Limb (tissue), 2 donors: ENCODE results near the gene IMMP2L.

Experiments used
- DNase-seq, 2 donors: peaks; one replicate each; pipeline ENCODE4 v3.0.0-alpha.2; 2016; ENCODE audit errors: extremely low spot score in 2 of 2

IMMP2L gene

DNA sequence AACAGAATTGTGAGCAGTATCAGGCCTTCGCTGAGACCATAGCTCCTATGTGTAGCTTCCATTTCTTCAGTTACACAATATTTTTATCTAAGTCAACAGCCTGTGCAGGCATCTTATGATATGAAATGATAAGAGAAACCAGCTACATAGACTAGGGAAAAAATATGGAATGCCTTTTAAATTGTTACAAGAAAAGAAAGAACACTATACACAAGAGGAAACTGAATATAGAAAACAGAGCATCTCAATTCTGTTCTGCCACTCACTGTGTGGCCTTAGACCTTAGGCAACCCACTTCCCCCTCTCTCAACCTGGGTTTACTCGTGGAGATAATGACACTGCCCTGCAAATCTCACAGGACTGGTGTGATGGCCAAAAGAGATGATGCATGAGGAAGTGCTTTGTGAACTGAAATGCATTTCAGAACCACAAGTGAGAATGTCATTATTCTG lies 338.5 kb downstream of the IMMP2L start:
- DNase-seq: no peak

DNA sequence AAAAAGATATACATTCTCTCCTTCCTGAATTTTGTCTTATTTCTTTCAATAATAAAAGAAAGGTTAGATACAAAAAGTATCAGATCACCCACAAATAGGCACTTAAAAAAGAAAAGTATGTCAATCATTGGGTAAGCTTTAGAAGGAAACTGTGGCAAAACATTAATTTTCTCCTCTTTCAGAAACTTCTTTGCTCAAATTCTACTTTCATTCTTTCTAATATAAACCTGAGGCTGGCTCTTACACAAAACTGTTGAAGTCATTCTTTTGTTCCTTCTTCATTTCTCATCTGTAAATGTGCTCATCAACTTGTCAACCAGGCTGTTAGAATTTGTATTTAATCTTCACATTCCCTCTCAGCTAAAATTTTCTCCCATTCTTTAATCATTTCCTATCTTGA lies 346.7 kb downstream of the IMMP2L start:
- no peak for DNase-seq

DNA sequence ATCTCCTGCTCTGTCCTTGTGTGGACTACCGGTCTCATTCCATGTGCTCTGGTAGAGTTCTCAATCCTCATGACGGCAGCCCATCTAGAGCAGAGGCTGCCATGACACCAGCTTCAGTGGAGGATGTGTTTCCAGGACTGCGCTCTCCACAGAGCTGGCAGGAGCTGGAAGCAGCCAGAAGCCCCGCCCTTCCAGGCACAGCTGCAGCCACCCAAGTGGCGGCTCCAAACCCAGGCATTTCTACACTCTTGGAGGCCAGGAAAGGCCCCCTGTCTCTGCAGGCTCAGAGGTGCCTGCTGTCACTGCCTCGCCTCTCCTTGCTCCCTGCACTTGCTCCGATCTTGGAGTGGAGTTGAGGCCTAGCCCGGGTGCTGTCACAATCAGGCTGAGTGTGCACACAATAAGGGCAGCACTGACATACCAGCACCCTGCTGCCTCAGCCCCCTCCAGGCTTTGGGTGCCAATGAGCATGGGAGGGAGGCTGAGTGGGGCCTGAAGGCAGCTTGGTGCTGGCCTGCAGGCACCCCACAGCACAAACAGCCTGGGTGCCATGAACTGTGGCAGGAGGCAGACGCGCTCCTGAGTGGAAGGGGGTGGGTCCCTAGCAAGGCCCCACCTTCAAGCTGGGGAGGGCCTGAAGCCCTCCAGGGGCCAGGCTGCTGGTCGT lies 349.3 kb downstream of the IMMP2L start:
- DNase-seq: no peak

DNA sequence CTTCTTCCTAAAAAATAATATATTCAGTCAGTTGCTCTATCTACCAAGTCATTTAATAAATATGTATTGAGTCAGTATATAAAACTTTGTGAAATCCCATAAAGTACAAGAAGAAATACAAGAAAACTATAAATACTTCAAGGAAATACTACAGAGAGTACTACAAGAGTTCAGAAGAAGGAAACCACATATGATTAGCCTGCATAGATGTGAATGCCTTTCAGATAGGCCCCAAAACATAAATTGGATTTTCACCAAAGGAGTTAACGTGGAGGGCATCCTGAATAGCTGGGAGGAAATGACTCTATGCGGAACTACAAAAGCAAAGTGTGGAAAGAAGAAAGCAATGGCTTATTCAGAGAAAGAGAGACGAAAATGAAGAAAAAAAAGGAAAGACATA lies 351.3 kb downstream of the IMMP2L start:
- no peak for DNase-seq

DNA sequence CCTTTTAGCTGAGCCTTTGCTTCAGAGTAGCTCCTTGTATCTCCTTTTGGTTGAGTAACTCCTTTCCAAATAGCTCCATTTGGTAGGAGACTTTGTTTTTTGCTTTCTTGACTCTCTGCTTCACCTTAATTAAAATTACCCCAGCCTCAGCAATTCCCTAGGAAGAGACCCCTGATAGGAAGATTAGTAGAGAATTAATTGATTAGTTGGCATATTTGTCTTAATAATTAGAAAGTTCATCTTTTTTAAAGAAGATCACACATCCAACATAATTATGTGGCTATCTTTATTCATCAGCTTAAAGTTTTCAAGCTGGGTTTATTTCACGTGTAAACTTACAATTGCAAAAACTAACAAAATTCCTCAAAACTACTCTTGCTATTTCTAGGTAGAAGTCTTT lies 352.2 kb downstream of the IMMP2L start:
- DNase-seq: no peak

DNA sequence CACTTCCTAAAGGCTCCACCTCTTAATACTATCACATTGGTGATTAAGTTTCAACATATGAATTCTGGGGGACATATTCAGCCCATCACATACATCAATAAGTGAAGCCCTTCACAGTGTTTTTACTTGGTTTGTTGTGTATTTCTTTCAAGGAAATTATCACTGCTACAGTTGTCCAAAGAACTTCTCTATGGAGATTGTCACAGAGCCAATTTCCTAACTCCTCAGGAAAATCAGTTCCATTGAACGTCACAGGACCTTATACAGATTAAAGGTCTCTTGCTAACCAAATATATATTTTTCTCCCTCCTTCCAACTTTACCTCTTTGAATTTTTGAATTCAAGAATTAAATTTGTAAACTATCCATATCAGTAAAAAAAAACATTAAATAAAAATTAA lies 357.0 kb downstream of the IMMP2L start:
- DNase-seq: no peak

DNA sequence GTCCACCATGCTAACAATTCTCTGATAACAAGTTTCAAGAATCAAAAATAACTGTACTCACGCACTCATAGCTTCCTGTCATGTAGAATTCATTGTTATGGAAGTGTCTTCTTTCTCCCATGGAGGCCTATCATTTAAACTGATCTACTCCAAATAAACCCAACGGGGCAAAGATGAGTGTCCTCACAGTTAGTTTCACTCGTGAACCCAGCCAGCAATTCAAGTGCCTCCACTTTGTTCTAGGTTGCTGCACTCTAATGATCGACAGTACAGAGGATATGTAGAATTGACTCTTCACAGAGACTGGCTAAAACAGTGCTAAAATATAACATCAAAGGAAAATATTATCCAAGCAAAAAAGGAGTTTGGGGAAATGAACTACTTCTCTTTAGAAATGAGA lies 360.0 kb downstream of the IMMP2L start:
- DNase-seq: no peak

DNA sequence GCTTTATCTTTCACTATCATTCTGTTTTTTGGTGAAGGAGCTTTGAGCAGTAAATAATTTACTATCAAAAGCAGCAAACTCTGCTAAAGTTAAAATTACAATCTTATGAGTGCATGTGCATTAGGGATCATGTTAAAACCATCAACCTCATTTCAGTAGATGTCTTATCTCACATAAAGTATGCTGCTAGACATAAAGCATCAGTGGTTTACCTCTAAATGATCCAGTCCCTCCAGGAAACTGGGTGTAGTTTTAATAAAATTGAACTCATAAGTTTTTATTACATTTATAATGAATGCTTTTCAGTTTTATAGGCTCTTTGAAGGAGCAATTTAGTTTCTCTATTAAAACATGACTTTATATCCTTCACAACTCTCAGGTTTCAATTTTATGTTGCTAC lies 362.6 kb downstream of the IMMP2L start:
- DNase-seq: no peak

DNA sequence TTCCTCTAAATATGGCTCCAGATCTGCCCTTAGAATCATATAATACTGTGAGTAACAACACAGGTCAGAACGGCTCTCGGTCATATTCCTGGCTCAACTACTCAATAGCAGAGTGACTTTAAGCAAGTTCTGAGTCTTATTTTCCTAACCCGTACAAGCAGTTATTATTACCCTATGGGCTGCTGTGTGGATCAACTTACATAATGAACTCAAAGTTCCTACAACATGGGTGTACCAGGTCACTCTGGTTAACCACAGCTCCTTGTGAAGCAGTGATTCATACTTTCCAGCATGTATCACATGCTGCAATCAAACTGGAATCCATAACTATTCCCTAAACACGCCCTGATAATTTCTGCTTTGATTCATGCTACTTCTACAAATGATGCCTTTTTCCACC lies 364.0 kb downstream of the IMMP2L start:
- peak in 1 of 2 donors; percentile 3 for DNase-seq

DNA sequence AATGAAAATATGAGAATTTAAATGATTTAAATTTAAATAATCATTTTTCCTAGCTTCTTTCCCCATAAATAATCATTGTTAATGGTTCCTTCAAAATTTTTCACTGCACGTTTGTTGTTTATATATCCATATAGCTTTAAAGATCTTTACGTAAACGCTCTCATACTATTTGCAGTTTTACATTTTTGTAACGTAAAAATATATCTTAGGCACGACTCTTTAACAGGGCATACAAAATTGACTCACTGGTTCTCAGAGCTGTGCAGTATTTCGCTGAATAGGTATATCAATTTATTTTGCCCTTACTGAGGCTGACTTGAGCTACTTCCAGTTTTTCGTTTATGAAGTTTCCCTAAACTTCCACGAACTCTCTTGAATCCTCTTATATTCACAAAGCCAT lies 365.6 kb downstream of the IMMP2L start:
- no peak for DNase-seq

DNA sequence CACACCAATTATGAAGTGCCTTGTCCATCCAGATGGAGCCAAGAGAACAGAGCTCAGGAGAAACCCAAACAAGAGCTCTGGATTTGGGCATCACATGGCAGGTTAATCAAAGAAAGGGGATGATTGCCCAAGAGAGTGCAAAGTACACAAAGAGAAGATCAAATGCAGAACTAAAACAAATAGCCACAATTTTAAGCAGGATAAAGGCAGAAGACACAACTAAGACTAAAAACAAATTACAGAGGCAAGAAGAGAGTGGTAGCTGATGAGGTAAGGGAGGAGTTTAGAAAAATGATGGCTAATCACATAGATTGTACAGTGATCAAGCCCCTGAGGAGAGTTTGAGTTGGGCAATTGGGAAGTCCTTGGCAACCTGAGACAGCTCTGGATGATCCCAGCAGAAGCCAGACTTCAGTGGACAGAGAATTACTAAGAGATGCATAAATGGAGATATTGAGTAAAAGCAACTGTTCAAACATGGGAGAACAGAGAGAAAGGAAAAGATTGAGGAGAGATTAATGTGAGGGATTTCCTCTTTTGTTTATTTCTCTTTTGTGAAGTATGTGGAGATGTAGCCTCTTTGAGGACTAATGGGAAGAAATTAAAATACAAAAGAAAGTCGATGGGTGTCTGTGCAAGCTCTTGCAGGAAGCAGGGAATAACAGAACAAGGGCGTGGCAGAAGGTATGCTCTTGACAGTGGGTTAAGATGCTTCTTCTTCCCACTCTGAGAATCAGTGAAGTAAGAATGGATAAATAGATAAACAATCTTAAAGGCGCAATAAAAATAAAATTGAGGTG lies 369.5 kb downstream of the IMMP2L start:
- DNase-seq: no peak

GRCh38 chr7:111190804-111191203 lies 371.5 kb downstream of the IMMP2L start:
- DNase-seq: no peak

DNA sequence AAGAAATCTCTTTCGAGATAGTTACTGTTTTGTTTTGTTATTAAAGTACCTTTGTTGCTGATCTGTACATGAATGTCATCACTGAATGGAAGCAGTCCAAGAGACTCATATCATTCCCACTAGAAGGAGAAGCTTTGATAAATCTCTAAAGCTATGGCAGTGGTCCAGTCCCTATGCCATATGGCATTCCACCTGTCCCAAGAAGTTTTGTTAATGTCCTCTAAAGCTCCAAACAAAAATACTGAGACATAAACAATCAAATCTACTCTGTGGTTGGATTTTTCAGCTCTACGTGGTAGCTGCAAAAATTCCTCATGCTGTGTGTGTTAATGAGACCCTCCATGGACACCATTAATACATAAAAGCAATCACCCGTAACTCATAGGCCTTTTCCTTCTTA lies 377.3 kb downstream of the IMMP2L start:
- no peak for DNase-seq

GRCh38 chr7:111183321-111183720 lies 379.0 kb downstream of the IMMP2L start:
- DNase-seq: no peak

DNA sequence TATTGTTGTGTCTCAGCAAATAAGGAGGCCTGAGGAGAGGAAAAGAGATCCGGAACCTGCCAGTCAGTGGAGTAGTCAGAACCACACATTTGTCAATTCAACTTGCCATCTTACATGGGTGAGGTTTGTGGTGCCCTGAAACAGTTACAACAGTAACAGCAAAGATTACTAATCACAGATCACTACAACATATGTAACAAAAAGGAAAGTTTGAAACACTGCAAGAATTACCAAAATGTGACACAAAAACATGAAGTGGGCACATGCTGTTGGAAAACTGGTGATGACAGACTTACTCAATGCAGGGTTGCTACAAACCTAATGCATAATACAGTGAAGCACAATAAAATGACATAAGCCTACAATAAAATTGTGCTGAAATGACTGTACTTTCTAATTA lies 382.0 kb downstream of the IMMP2L start:
- no peak for DNase-seq

- DNase-seq: no peak
Measured at GRCh38 chr7:111175908-111176441, 386.3 kb downstream of the IMMP2L start.

DNA sequence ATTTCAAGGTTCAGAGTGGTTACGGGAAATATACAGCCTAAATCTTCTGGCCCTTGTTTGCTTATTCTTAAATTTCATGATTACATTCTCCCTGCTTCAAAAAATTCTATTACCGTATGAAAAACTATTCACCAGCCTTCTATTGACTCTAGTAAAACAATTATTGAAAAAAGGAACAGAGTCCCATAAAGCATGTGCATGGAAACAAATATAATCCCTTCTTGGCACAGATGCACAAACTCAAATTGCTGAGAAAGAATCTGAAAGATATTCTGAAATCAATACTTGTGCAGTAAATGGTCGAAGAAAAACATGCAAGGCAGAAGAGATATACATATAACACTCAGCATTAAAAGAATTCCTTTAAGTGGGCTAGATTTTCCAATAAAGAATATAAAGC lies 387.8 kb downstream of the IMMP2L start:
- peak in 1 of 2 donors; percentile 41 for DNase-seq

- DNase-seq: no peak
Measured at GRCh38 chr7:111173990-111174389, 388.3 kb downstream of the IMMP2L start.

DNA sequence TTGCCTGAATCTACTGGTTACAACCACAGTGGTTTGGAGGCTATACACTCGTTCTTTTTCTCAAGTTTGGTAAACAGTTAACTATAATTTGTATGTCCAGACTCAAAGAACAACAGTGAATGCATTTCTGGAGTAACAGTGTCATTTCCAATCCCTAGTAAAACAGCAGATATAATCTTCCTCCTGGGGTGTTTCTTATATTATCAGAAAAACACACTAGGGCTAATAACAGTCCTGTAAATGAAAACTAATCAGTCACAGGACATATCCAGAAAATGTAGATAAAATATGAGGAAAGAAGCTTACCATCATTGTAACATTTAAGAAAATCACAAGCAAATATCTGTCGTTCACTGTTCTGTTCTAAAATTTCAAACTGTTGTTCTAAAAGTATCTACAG lies 388.8 kb downstream of the IMMP2L start:
- no peak for DNase-seq

GRCh38 chr7:111172564-111173257 lies 389.6 kb downstream of the IMMP2L start:
- peak in 1 of 2 donors; percentile 40 for DNase-seq

GRCh38 chr7:111168182-111168581 lies 394.1 kb downstream of the IMMP2L start:
- peak; percentile 36 to 92 for DNase-seq

- no peak for DNase-seq
Measured at GRCh38 chr7:111164442-111164841, 397.9 kb downstream of the IMMP2L start.
